IMR-90 (cell line): ENCODE results near the gene ZBP1. TPM values are rescaled to one million over a fixed set of nuclear protein-coding genes. Genes with fewer than 3 reads are reported as not detected.

ENCODE experiments used
- ATAC-seq: fragments of 200-7000 bp; cut with Tn5 transposase; 2 replicates; pipeline ENCODE4 v1.9.1; 2020; ENCODE audit warnings: low read depth, mild to moderate bottlenecking, moderate library complexity
- BruUV-seq: library from RNA; stranded (reverse); fragments of 400-500 nt; replicated peaks from 2 replicates; lab custom pipeline; 2021; lab: Mats Ljungman, UMichigan
- CTCF ChIA-PET: fragments of 300-600 bp; formaldehyde crosslinking; extraction: SDS; loops from one replicate; lab custom pipeline; 2021; ENCODE audit warnings: antibody characterized with exemption; lab: Yijun Ruan, JAX
- POLR2A ChIA-PET: fragments of 300-600 bp; sonication (Branson Sonifier 250); formaldehyde crosslinking; loops from one replicate; lab custom pipeline; 2022; ENCODE audit warnings: antibody characterized with exemption; ENCODE audit not compliant: unreplicated experiment; lab: Charles Lee
- DNase-seq: peaks from one replicate; pipeline ENCODE4 v3.0.0; 2013
- H2AFZ ChIP-seq: replicated peaks from 2 replicates; pipeline ENCODE3; 2013; ENCODE audit warnings: low read length, mild to moderate bottlenecking; ENCODE audit not compliant: poor library complexity
- H2AK5ac ChIP-seq: 2 replicates; pipeline ENCODE4 v1.6.1; 2013; ENCODE audit warnings: low read depth, low read length, inconsistent platforms
- H2AK9ac ChIP-seq: replicated peaks from 2 replicates; pipeline ENCODE3; 2013; ENCODE audit warnings: mild to moderate bottlenecking, low read depth, low read length, moderate library complexity; ENCODE audit not compliant: poor library complexity
- H2BK120ac ChIP-seq: 2 replicates; pipeline ENCODE4 v1.6.1; 2013; ENCODE audit warnings: low read depth, low read length, inconsistent platforms
- H2BK15ac ChIP-seq: 3 replicates; pipeline ENCODE4 v1.6.1; 2013; ENCODE audit warnings: low read depth, low read length, inconsistent platforms
- H2BK20ac ChIP-seq: 2 replicates; pipeline ENCODE4 v1.6.1; 2013; ENCODE audit warnings: low read depth, mild to moderate bottlenecking, inconsistent platforms, low read length, moderate library complexity
- H2BK5ac ChIP-seq: 2 replicates; pipeline ENCODE4 v1.6.1; 2013; ENCODE audit warnings: mild to moderate bottlenecking, low read depth, low read length, inconsistent platforms; ENCODE audit not compliant: poor library complexity, severe bottlenecking
- H3K14ac ChIP-seq: replicated peaks from 2 replicates; pipeline ENCODE4 v1.6.1; 2013; ENCODE audit warnings: low read depth, low read length, inconsistent platforms
- H3K18ac ChIP-seq: 2 replicates; pipeline ENCODE4 v1.6.1; 2013; ENCODE audit warnings: low read depth, low read length, control low read depth
- H3K23ac ChIP-seq: 2 replicates; pipeline ENCODE4 v1.6.1; 2013; ENCODE audit warnings: low read depth, low read length, inconsistent platforms
- H3K27ac ChIP-seq: 2 replicates; pipeline ENCODE4 v1.5.1; 2013; ENCODE audit warnings: mild to moderate bottlenecking, control low read depth, low read length; ENCODE audit not compliant: insufficient read depth
- H3K27me3 ChIP-seq: 2 replicates; pipeline ENCODE4 v1.6.1; 2013; ENCODE audit warnings: low read length; ENCODE audit not compliant: control insufficient read depth, insufficient read depth
- H3K36me3 ChIP-seq: 2 replicates; pipeline ENCODE4 v1.6.1; 2013; ENCODE audit warnings: low read length, mixed read lengths; ENCODE audit not compliant: control insufficient read depth, insufficient read depth
- H3K4ac ChIP-seq: 2 replicates; pipeline ENCODE4 v1.6.1; 2013; ENCODE audit warnings: low read depth, low read length, inconsistent platforms
- H3K4me1 ChIP-seq: 2 replicates; pipeline ENCODE4 v1.6.1; 2013; ENCODE audit warnings: low read length, mixed read lengths; ENCODE audit not compliant: control insufficient read depth, insufficient read depth
- H3K4me2 ChIP-seq: 2 replicates; pipeline ENCODE4 v1.6.1; 2013; ENCODE audit warnings: low read depth, mild to moderate bottlenecking, control low read depth, low read length, moderate library complexity
- H3K4me3 ChIP-seq: 2 replicates; pipeline ENCODE4 v1.5.1; 2013; ENCODE audit warnings: low read depth, mild to moderate bottlenecking, control low read depth, low read length, moderate library complexity; ENCODE audit not compliant: insufficient read depth
- H3K56ac ChIP-seq: 2 replicates; pipeline ENCODE4 v1.6.1; 2013; ENCODE audit warnings: low read length, inconsistent platforms; ENCODE audit not compliant: insufficient read depth; ENCODE audit errors: extremely low read depth
- H3K79me1 ChIP-seq, 2 experiments: 2 replicates each; pipeline ENCODE4 v1.6.1; 2013; ENCODE audit warnings: low read length in 2 of 2, inconsistent platforms in 1 of 2, low read depth in 1 of 2
- H3K9ac ChIP-seq: 2 replicates; pipeline ENCODE4 v1.6.1; 2013; ENCODE audit warnings: low read depth, low read length, control low read depth
- H3K9me1 ChIP-seq: 2 replicates; pipeline ENCODE4 v1.6.1; 2013; ENCODE audit warnings: low read length, inconsistent platforms; ENCODE audit not compliant: insufficient read depth
- H3K9me3 ChIP-seq: 2 replicates; pipeline ENCODE4 v1.6.1; 2013; ENCODE audit warnings: low read length; ENCODE audit not compliant: control insufficient read depth, insufficient read depth
- H4K20me1 ChIP-seq: 2 replicates; pipeline ENCODE4 v1.6.1; 2013; ENCODE audit warnings: low read length, inconsistent platforms; ENCODE audit not compliant: insufficient read depth
- H4K5ac ChIP-seq: 2 replicates; pipeline ENCODE4 v1.6.1; 2013; ENCODE audit warnings: mild to moderate bottlenecking, low read depth, low read length, control low read depth
- H4K8ac ChIP-seq, 2 experiments: 2 replicates each; pipeline ENCODE4 v1.6.1; 2013; ENCODE audit warnings: low read depth in 2 of 2, low read length in 2 of 2, control low read depth in 1 of 2, inconsistent platforms in 1 of 2
- H4K91ac ChIP-seq: 2 replicates; pipeline ENCODE4 v1.6.1; 2013; ENCODE audit warnings: low read depth, low read length, inconsistent platforms; ENCODE audit not compliant: insufficient read depth
- BHLHE40 ChIP-seq: fragments of 150-350 bp; IDR thresholded peaks from 2 replicates; pipeline ENCODE4 v1.6.1; 2016; ENCODE audit warnings: mild to moderate bottlenecking, low read depth, low read length
- CEBPB ChIP-seq: IDR thresholded peaks from 2 replicates; pipeline ENCODE4 v1.6.1; 2012; ENCODE audit warnings: low read depth, low read length, improper control_type of control experiment
- CHD1 ChIP-seq: IDR thresholded peaks from 2 replicates; pipeline ENCODE4 v1.6.1; 2012; ENCODE audit warnings: low read depth, low read length, improper control_type of control experiment
- CTCF ChIP-seq: conservative IDR thresholded peaks from 2 replicates; pipeline ENCODE4 v1.5.1; 2012; ENCODE audit warnings: mild to moderate bottlenecking, low read depth, low read length, improper control_type of control experiment
- ELK1 ChIP-seq: fragments of 150-350 bp; IDR thresholded peaks from 2 replicates; pipeline ENCODE4 v1.6.1; 2016; ENCODE audit warnings: low read depth, mild to moderate bottlenecking, low read length, moderate library complexity, borderline replicate concordance
- FOS ChIP-seq: fragments of 150-350 bp; IDR thresholded peaks from 2 replicates; pipeline ENCODE4 v1.6.1; 2016; ENCODE audit warnings: low read depth, low read length
- MAFK ChIP-seq: IDR thresholded peaks from 2 replicates; pipeline ENCODE4 v1.6.1; 2012; ENCODE audit warnings: low read depth, low read length, improper control_type of control experiment
- MXI1 ChIP-seq: IDR thresholded peaks from 2 replicates; pipeline ENCODE4 v1.6.1; 2012; ENCODE audit warnings: low read depth, mild to moderate bottlenecking, low read length, moderate library complexity, borderline replicate concordance
- NFE2L2 ChIP-seq: fragments of 150-350 bp; IDR thresholded peaks from 2 replicates; pipeline ENCODE4 v1.6.1; 2016; ENCODE audit warnings: low read depth, mild to moderate bottlenecking, low read length
- POLR2A ChIP-seq: IDR thresholded peaks from 2 replicates; pipeline ENCODE4 v1.6.1; 2012; ENCODE audit warnings: mild to moderate bottlenecking, low read depth, low read length
- RAD21 ChIP-seq: IDR thresholded peaks from 2 replicates; pipeline ENCODE4 v1.6.1; 2012; ENCODE audit warnings: low read length, improper control_type of control experiment
- RCOR1 ChIP-seq: IDR thresholded peaks from 2 replicates; pipeline ENCODE4 v1.6.1; 2012; ENCODE audit warnings: mild to moderate bottlenecking, low read length, improper control_type of control experiment; ENCODE audit not compliant: insufficient replicate concordance
- SMC3 ChIP-seq: fragments of 150-350 bp; IDR thresholded peaks from 2 replicates; pipeline ENCODE4 v1.6.1; 2016; ENCODE audit warnings: low read depth, mild to moderate bottlenecking, antibody characterized with exemption, low read length, moderate library complexity
- USF2 ChIP-seq: fragments of 150-350 bp; IDR thresholded peaks from 2 replicates; pipeline ENCODE4 v1.6.1; 2017; ENCODE audit warnings: mild to moderate bottlenecking, antibody characterized with exemption, low read length, low read depth
- WGBS, 2 experiments: methylation state at CpG; one replicate each; pipeline versions ENCODE4 v1.1.5 to v1.1.7; 2013; ENCODE audit warnings: missing lambda C conversion rate in 2 of 2; ENCODE audit not compliant: insufficient read length in 1 of 2; ENCODE audit errors: extremely low coverage in 2 of 2; 5-methylcytosine and 5-hydroxymethylcytosine counted together
- dilution Hi-C: fragments of 300-500 bp; cut with HindIII; formaldehyde crosslinking; loops from one replicate; pipeline ENCODE4 v1.14.3; 2018; ENCODE audit warnings: low sequenced_read_pairs; ENCODE audit not compliant: unreplicated experiment
- in situ Hi-C: fragments of 300-500 bp; cut with MboI; formaldehyde crosslinking; loops from 3 replicates; pipeline ENCODE4 v1.14.3; 2019; ENCODE audit warnings: low sequenced_read_pairs, inconsistent platforms, mixed read lengths
- intact Hi-C: fragments of 100-400 bp; cut with micrococcal nuclease; formaldehyde crosslinking; loops from 2 replicates; pipeline ENCODE4 v1.10.0; 2022
- polyA plus RNA-seq, 3 experiments: library from polyadenylated mRNA; depleted of rRNA; stranded (reverse); fragments of >200 nt; gene quantifications; 2 replicates each; pipeline ENCODE4 v1.2.3, GENCODE V29; 2012; ENCODE audit warnings: low replicate concordance in 1 of 3
- total RNA-seq: library from RNA; depleted of rRNA; stranded (reverse); fragments of >200 nt; gene quantifications from 2 replicates; pipeline ENCODE4 v1.2.3, GENCODE V29; 2012

The ZBP1 gene
- total and polyA plus RNA-seq, 2 of the 4 experiments (the other 2 are of a cell fraction): not detected

DNA sequence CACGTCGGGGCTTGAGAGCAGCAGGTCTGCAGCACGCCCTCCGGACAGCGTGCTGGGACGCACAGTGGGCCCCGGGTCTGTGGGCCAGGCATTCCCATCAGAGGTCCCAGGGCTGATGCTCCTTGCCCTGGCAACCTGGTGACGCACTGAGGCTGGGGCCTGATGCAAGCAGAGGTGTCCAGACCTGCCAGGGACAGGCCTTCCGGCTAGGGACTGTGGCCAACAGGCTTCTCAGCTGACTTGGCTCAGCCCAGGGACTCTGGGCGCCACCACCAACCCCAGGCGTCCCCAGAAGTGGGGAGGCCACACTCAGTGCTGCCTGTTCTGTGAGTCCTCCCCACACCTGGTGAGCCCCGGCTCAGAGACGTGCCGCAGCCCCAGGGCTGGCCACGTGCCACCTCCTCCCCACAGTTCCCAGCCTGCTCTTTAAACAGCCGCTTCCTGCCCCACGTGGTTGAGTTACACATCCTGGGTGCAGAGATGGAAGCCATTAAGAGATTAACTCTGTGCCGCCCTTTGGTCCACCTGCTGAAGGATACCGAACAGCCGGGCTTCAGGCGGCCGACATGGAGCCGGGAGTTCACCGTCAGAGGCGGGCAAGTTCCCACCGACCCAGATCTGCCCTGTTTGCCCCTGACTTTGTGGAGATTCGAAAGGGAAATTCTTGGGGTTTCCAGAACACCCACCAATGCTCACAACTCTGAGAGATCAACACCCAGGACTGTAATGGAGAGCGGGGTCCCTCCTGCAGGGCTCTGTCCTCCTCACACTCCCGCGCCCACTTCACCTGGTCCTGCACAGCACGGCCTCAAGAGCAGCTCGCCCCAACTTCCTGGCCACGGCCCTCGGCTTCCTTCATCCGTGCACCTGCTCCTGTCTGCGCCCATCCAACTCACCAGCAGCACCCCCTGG is 37.6 kb upstream of the ZBP1 start:
- Histone ChIP-seq H3K4me2 (no peak overlapping the region), H2AFZ (no peak overlapping the region), H2BK5ac (no peak overlapping the region), H3K9ac (no peak overlapping the region), H3K4ac (no peak overlapping the region), H4K91ac (no peak overlapping the region), H4K5ac (no peak overlapping the region), H3K4me3 (no peak overlapping the region), H4K8ac (no peak overlapping the region), H3K9me1 (peaks cover 3% of the 10 kb centered on the region; the same call in 1 of the 2 replicates), H3K4me1 (no peaks in the 10 kb centered on the region), H3K27me3 (no peaks in the 10 kb centered on the region), H2AK9ac (no peak overlapping the region), H3K27ac (no peak overlapping the region), H2BK20ac (no peak overlapping the region), H3K9me3 (no peaks in the 10 kb centered on the region), H3K36me3 (peaks cover 17% of the 10 kb centered on the region), H3K14ac (no peak overlapping the region), H4K20me1 (peaks cover 20% of the 10 kb centered on the region), H2BK120ac (no peak overlapping the region), H2BK15ac (no peak overlapping the region), H2AK5ac (no peak overlapping the region), H3K79me1 (peaks cover 6 to 10% of the 10 kb centered on the region in 2 experiments; a peak in 2 of 4 replicates), H3K23ac (no peak overlapping the region), H3K56ac (no peak overlapping the region), H3K18ac (no peak overlapping the region)
- DNase-seq: no peak
- intact Hi-C loops: loop anchor here (10.0 kb wide), 1 partner anchor 187 kb away; no protein-coding TSS in a partner anchor
- in situ Hi-C loops: loop anchor here (10.0 kb wide), 1 partner anchor 427 kb away; no protein-coding TSS in a partner anchor
- no TSS peak for BruUV-seq
- ChIA-PET POLR2A (no interaction called here), CTCF (no interaction called here)
- WGBS, 2 experiments: 80% methylated on average over 11 of the region's 36 CpGs; no CpG with 5 or more reads in 1 of the 2 experiments
- no peak for ATAC-seq
- dilution Hi-C loops: no loop called here
- TF ChIP-seq BHLHE40 (no peak), USF2 (no peak), RAD21 (no peak), POLR2A (no peak), RCOR1 (no peak), CTCF (no peak), MAFK (no peak), CEBPB (no peak), ELK1 (no peak), MXI1 (no peak), SMC3 (no peak), NFE2L2 (no peak), CHD1 (no peak), FOS (no peak)
